Retina (tissue), 1 donor: ENCODE measurements around the gene MYO1H.

Experiments
- DNase-seq: peaks from one replicate; pipeline ENCODE4 v3.0.0-alpha.2; 2016

MYO1H gene

GRCh38 chr12:109476807-109477184 is 129.1 kb downstream of the MYO1H start:
- DNase-seq, result no peak

GRCh38 chr12:109477185-109477962 is 129.7 kb downstream of the MYO1H start, which contains the start of the genes KCTD10 and UBE3B:
TSS of gene KCTD10 (minus strand) at chr12:109477300. CDS start at chr12:109477262, 38 bp downstream.
TSS of gene UBE3B (plus strand) at chr12:109477634. CDS start at chr12:109483552, 5,918 bp downstream.
- DNase-seq, result peak; percentile 98

- DNase-seq, result no peak
Measured at GRCh38 chr12:109477963-109478315, 130.2 kb downstream of the MYO1H start.

- DNase-seq, result no peak
Measured at GRCh38 chr12:109479761-109480160, 132.1 kb downstream of the MYO1H start.

GRCh38 chr12:109480356-109480755 is 132.7 kb downstream of the MYO1H start:
- DNase-seq, result no peak

- DNase-seq, result no peak
Measured at GRCh38 chr12:109481863-109482262, 134.2 kb downstream of the MYO1H start.

GRCh38 chr12:109482491-109482890 is 134.8 kb downstream of the MYO1H start:
- DNase-seq, result no peak

GRCh38 chr12:109482894-109483293 is 135.2 kb downstream of the MYO1H start:
- DNase-seq, result no peak

GRCh38 chr12:109483346-109483745 is 135.6 kb downstream of the MYO1H start:
- DNase-seq, result no peak

GRCh38 chr12:109485201-109485600 is 137.5 kb downstream of the MYO1H start:
- DNase-seq, result no peak

- no peak for DNase-seq
Measured at GRCh38 chr12:109487181-109488050, 139.7 kb downstream of the MYO1H start.

GRCh38 chr12:109488051-109488665 is 140.5 kb downstream of the MYO1H start:
- no peak for DNase-seq

- no peak for DNase-seq
Measured at GRCh38 chr12:109489016-109489954, 141.6 kb downstream of the MYO1H start.

GRCh38 chr12:109489955-109490565 is 142.4 kb downstream of the MYO1H start:
- no peak for DNase-seq

- DNase-seq, result no peak
Measured at GRCh38 chr12:109491671-109492070, 144.0 kb downstream of the MYO1H start.

GRCh38 chr12:109492371-109492770 is 144.7 kb downstream of the MYO1H start:
- no peak for DNase-seq

- no peak for DNase-seq
Measured at GRCh38 chr12:109493090-109493489, 145.4 kb downstream of the MYO1H start.

- no peak for DNase-seq
Measured at GRCh38 chr12:109493938-109494337, 146.2 kb downstream of the MYO1H start.

GRCh38 chr12:109494348-109494881 is 146.7 kb downstream of the MYO1H start:
- no peak for DNase-seq

GRCh38 chr12:109495012-109495411 is 147.3 kb downstream of the MYO1H start:
- no peak for DNase-seq

GRCh38 chr12:109496306-109496705 is 148.6 kb downstream of the MYO1H start:
- no peak for DNase-seq

- no peak for DNase-seq
Measured at GRCh38 chr12:109497675-109498074, 150.0 kb downstream of the MYO1H start.
